ENCODE data around the gene PRKCA.

The PRKCA gene

DNA sequence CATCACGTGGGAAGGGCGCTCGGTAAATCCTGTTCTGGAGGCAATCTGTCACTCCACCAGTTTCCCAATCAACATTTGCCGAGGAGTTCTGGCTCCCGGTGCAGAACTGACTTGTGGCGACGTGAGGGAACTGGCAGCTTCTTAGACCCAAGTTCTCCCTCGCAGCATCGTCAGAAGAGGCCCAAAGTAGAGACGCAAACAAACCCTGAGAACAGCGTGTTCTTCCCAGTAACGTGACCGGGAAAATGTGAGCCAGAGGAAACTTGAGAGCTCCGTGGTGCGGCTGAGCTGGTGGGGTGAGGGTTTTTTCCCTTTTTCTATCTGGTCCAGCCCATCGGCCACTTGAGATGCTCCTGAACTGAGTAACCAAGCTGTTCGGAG, 373.6 kb downstream of the PRKCA start:
- DNase-seq (ENCODE audit: low read depth), result no peak
- no peak for TF ChIP-seq CTCF (conservative IDR thresholded peaks at IDR 0.05; ENCODE audit: low read length)
- no peak overlapping the region for H3K4me3 ChIP-seq (ENCODE audit: low read length)

GRCh38 chr17:66676421-66676820, 374.0 kb downstream of the PRKCA start:
- no peak overlapping the region for H3K4me3 ChIP-seq (ENCODE audit: low read length)
- DNase-seq (ENCODE audit: low read depth), result no peak
- TF ChIP-seq CTCF (conservative IDR thresholded peaks at IDR 0.05; ENCODE audit: low read length), result no peak

- H3K4me3 ChIP-seq (ENCODE audit: low read length), result no peak overlapping the region
- peak; percentile 92 for DNase-seq (ENCODE audit: low read depth)
- TF ChIP-seq CTCF (conservative IDR thresholded peaks at IDR 0.05; ENCODE audit: low read length), result no peak
Observed at GRCh38 chr17:66677201-66677981, 375.0 kb downstream of the PRKCA start.

- H3K4me3 ChIP-seq (ENCODE audit: low read length), result no peak overlapping the region
- no peak for DNase-seq (ENCODE audit: low read depth)
- no peak for TF ChIP-seq CTCF (conservative IDR thresholded peaks at IDR 0.05; ENCODE audit: low read length)
Observed at GRCh38 chr17:66678061-66678460, 375.6 kb downstream of the PRKCA start.

DNA sequence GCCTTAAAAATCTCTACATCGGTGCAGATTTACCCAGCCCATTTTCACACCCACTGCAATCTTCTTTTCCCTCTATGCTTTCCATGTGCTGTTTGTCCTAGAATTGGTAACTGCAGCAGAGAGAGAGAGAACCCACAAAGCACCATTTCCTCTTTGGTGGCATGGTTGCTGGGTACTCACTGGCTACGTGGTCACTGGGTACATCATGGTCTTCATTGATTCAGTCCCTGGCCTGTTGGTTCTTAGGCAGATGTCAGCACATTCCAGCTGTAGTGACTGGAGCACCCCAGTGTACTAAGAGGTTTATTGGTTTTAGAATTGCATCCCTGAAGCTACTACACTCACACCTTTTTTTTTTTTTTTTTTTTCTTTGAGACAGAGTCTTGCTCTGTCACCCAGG, 376.4 kb downstream of the PRKCA start:
- no peak for DNase-seq (ENCODE audit: low read depth)
- H3K4me3 ChIP-seq (ENCODE audit: low read length), result no peak overlapping the region
- TF ChIP-seq CTCF (conservative IDR thresholded peaks at IDR 0.05; ENCODE audit: low read length), result no peak

DNA sequence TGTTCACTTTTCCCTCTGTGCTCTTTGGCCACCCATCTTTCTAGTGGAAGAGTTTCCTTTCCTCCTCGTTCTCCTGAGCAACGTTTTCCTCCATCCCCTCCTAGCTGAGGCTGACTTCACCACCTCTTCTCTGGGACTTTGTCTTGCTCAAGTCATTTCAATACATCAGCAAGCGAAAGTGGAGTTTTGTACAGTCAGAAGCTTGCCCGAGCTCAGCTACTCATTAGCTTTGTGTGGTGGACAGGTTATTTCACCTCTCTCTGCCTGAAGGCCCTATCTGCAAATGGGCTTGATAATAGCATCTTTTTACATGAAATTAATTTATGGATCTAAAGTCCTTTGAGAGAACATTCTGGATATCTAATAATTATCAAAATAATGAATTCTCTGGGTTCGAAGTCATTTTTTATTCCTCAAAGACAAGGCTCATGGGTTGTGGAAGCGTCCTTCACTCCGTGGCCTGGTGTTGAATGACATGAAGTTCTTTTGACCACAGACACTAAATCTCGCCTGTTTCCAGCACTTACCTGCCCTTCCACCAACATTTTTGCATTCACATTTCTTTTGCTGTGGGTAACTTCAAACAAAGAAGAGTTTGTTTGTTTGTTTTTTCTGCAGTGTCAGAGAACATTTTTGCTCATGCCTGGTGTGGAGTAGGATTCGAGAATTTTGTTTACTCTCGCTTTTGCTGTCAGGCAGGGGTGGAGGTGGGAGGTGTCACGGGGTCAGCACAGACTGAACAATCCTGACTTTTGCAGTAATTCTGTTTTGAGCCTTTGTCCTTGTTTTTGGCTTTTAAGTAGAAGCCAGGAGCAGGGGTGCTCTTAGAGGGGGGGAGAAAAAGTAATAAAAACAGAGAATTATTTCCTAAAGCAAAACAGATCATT, 377.5 kb downstream of the PRKCA start:
- no peak for TF ChIP-seq CTCF (conservative IDR thresholded peaks at IDR 0.05; ENCODE audit: low read length)
- no peak overlapping the region for H3K4me3 ChIP-seq (ENCODE audit: low read length)
- DNase-seq (ENCODE audit: low read depth), result no peak
